Renal cortex interstitium (tissue), 15 donors: ENCODE measurements around the gene CTSE. TPM values are rescaled to one million over a fixed set of nuclear protein-coding genes. Genes with fewer than 3 reads are reported as not detected.
"Not testable (repeated sequence)": the region's sequence is repeated elsewhere in the genome, so short reads cannot be mapped to it uniquely, and the experiment has no call there.

Experiments
- DNase-seq, 11 donors: peaks; one replicate each; pipeline ENCODE4 v3.0.0-alpha.2; 2013; ENCODE audit warnings: low read depth in 9 of 11, low spot score in 4 of 11; ENCODE audit errors: extremely low read depth in 1 of 11
- long read RNA-seq, 16 experiments: transcript quantifications; one replicate each; lab custom pipeline, GENCODE V29; 2026
- polyA plus RNA-seq, 3 donors: library from polyadenylated mRNA; unstranded; fragments of 120-200 nt; gene quantifications; one replicate each; pipeline ENCODE4 v1.2.1, GENCODE V29; 2013; ENCODE audit not compliant: insufficient read length in 3 of 3

Gene CTSE
- under 1 TPM; 0.10 to 0.23 (median 0.22) TPM for polyA plus RNA-seq
- long read RNA-seq, donor 1, partial matches to known transcripts, result 0 of 1 reads
- long read RNA-seq, donor 1, other reads (novel, unspliced or antisense), result 0 of 1 reads
- long read RNA-seq, donor 2, partial matches to known transcripts, result 0 of 1 reads
- long read RNA-seq, donor 2, other reads (novel, unspliced or antisense), result 0 of 1 reads
- long read RNA-seq, donor 3, result 0 reads
- long read RNA-seq, donor 4, result 0 reads
- long read RNA-seq, donor 5, result 0 reads
- long read RNA-seq, donor 6, result 0 reads
- long read RNA-seq, donor 7, result 0 reads
- long read RNA-seq, donor 8, result 0 reads
- long read RNA-seq, donor 9, result 0 reads
- long read RNA-seq, donor 10, result 0 reads
- long read RNA-seq, donor 11, result 0 reads
- long read RNA-seq, donor 12, result 0 reads
- long read RNA-seq, donor 13, result 0 reads
- long read RNA-seq, donor 14, result 0 reads
- long read RNA-seq, donor 15, result 0 reads
- long read RNA-seq, donor 16, result 0 reads

- DNase-seq, result no peak
Observed at GRCh38 chr1:206023695-206024094, at the start of gene CTSE. TSS of gene CTSE (minus strand) at chr1:206023895. CDS start at chr1:206023791, 104 bp downstream.

DNA sequence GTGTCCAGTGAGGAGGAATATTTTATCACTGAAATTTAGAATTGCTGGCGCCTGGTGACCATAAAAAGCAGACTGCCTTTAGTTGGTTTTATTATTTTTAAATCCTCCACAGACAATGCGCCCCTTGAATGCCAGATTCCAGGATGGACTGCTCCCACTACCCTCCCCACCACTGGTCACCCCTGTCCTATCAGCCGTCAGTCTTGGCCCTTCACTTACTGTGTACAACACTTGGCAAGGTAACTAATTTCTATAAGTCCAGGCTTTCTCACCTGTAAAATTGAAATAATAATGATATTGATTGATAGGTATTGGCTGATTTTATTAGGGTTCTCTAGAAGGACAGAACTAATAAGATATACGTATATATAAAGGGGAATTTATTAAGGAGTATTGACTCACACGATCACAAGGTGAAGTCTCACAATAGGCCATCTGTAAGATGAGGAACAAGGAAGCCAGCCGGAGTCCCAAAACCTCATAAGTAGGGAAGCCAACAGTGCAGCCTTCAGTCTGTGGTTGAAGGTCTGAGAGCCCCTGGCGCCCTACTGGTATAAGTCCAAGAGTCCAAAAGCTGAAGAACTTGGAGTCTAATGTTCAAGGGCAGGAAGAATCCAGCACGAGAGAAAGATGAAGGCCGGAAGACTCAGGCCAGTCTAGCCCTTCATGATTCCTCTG lies 47.1 kb upstream of the CTSE start:
- no peak for DNase-seq

DNA sequence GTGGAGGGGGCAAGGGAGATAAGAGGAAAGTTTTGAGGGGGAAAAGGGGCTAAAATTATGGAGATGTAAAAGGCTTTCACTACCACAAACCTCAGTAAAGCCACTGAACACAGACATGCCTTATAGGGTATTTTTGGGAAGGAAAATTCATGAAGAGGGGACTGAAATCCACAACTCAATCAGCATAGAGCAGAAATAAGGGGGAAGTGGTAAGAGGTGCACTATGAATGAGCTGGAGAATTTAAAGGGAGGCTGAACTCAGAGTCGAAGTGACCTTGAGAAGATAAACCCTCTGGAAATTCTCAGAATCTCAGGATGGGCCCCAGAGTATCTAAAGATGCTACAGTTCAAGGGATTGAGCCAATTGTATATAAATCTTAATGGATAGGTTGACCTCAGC lies 44.6 kb upstream of the CTSE start:
- DNase-seq, result no peak

GRCh38 chr1:206067486-206068227 lies 44.0 kb upstream of the CTSE start:
- no peak for DNase-seq

- no peak for DNase-seq
Observed at GRCh38 chr1:206066479-206067171, 42.9 kb upstream of the CTSE start.

GRCh38 chr1:206065547-206066145 lies 42.0 kb upstream of the CTSE start:
- no peak for DNase-seq

DNA sequence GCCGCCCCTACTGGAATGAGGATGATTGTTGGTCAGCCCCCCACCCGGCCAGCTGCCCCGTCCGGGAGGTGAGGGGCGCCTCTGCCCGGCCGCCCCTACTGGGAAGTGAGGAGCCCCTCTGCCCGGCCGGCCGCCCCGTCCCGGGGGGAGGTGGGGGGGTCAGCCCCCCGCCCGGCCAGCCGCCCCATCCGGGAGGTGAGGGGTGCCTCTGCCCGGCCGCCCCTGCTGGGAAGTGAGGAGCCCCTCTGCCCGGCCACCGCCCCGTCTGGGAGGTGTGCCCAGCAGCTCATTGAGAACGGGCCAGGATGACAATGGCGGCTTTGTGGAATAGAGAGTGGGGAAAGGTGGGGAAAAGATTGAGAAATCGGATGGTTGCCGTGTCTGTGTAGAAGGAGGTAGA lies 40.8 kb upstream of the CTSE start:
- not testable (repeated sequence) for DNase-seq

GRCh38 chr1:206064001-206064400 lies 40.3 kb upstream of the CTSE start:
- DNase-seq, result not testable (repeated sequence)

GRCh38 chr1:206062464-206062863 lies 38.8 kb upstream of the CTSE start:
- DNase-seq, result no peak

DNA sequence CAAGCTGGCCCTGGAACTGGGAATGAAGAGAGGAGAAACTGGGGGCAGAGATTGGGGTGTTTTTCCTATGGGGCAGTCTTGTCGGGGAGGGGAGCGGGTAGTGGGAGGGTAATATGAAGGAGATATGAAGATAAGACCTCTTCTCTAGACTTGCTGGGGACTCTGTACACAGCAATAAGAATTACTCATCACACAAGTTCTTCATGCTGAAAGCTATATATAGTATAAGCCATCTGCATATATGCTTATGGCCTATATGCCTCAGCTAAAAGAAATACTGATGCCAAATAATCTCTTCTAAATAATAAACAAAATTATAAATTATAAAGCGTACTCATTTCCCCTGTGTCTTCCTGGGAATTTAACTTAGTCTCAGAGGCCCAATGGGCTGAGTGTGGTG lies 37.1 kb upstream of the CTSE start:
- DNase-seq, result no peak

DNA sequence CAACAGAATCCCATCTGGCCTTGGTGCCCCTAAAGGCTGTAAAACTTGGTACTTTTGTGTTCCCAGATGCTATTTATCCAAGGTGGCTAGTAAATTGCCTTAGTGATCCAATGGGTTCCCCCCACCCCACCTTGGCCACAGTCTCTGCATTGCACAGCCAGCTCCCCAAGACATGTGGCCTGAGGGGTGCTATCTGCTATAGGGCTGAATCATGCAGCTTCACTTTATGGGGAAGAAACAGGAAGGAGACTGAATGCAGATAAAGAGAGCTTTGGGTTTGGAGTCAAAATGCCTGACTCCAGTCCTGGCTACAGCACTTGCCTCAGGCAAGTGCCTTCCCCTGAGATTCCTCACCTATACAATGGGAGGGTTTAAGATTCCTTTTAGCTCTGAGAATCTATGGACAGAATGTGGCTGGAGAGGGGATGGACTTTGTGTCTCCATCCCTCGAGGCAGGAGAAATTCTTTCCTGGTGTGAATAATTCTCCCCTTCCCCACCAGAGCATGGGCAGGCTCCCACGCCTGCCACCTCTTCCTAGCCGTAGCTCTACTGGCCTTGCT lies 35.7 kb upstream of the CTSE start:
- DNase-seq, result no peak

GRCh38 chr1:206058927-206059292 lies 35.2 kb upstream of the CTSE start:
- no peak for DNase-seq

- DNase-seq, result not testable (repeated sequence)
Observed at GRCh38 chr1:206058289-206058926, 34.7 kb upstream of the CTSE start.

DNA sequence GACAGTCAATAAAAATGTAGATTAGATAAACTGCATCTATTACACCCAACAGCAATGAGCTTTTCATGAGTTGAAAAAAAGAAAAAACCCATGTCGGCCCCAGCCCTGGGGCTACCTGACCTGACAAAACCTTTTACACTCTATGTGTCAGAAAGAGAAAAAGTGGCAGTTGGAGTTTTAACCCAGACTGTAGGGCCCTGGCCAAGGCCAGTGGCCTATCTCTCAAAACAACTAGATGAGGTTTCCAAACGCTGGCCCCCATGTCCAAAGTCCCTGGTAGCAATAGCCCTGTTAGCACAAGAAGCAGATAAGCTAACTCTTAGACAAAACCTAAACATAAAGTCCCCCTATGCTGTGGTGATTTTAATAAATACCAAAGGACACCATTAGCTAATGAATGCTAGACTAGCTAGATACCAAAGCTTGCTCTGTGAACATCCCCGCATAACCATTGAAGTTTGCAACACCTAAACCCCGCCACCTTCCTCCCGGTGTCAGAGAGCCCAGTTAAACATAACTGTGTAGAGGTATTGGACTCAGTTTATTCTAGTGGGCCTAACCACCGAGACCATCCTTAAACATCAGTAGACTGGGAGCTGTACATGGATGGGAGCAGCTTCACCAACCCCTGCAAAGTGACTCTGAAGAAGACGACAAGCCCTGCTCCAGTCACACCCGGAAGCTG lies 32.1 kb upstream of the CTSE start:
- not testable (repeated sequence) for DNase-seq

GRCh38 chr1:206055069-206055625 lies 31.5 kb upstream of the CTSE start:
- not testable (repeated sequence) for DNase-seq

DNA sequence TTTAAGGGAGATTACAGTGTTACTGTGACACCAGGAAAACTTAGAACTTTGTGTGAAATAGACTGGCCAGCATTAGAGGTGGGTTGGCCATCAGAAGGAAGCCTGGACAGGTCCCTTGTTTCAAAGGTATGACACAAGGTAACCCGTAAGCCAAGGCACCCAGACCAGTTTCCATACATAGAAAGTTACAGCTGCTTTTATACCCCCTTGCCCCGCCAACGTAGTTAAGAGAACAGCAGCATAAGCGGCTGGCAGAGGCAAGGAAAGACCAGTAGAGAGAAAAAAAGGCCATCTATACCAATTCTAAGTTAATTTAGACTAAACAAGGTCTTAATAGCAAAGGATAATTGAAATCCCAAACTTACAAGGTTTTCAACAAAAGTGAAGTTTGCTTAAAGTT lies 29.9 kb upstream of the CTSE start:
- not testable (repeated sequence) for DNase-seq

GRCh38 chr1:206052919-206053610 lies 29.4 kb upstream of the CTSE start, which contains the start of gene RHEX:
TSS of gene RHEX (plus strand) at chr1:206053173. CDS start at chr1:206097829, 44,656 bp downstream.
- not testable (repeated sequence) for DNase-seq
